Liver (tissue), 9 donors: ENCODE data around the gene GAMT. TPM values are rescaled to one million over a fixed set of nuclear protein-coding genes. Genes with fewer than 3 reads are reported as not detected.
A peak's percentile ranks its signal among the peaks of the same experiment; 100 is the strongest.

Source experiments
- DNase-seq: peaks from one replicate; pipeline ENCODE4 v3.0.0-alpha.2; 2017; ENCODE audit warnings: low spot score
- H3K27ac ChIP-seq, 2 donors: one replicate each; pipeline ENCODE4 v1.7.0; 2013; ENCODE audit warnings: inconsistent platforms in 2 of 2, low read length in 2 of 2, control low read depth in 1 of 2, low read depth in 1 of 2, mild to moderate bottlenecking in 1 of 2
- H3K27me3 ChIP-seq, 4 donors: one replicate each; pipeline versions ENCODE4 v1.6.1 to v1.7.0; 2013; ENCODE audit warnings: low read length in 3 of 4, inconsistent platforms in 1 of 4, mild to moderate bottlenecking in 1 of 4, moderate library complexity in 1 of 4; ENCODE audit not compliant: control insufficient read depth in 4 of 4, insufficient read depth in 4 of 4
- H3K36me3 ChIP-seq, 4 donors: one replicate each; pipeline versions ENCODE4 v1.6.1 to v1.7.0; 2013; ENCODE audit warnings: low read length in 3 of 4, mild to moderate bottlenecking in 3 of 4, low read depth in 1 of 4, moderate library complexity in 1 of 4; ENCODE audit not compliant: control insufficient read depth in 4 of 4, insufficient read depth in 3 of 4
- H3K4me1 ChIP-seq, 4 donors: one replicate each; pipeline versions ENCODE4 v1.6.1 to v1.7.0; 2013; ENCODE audit warnings: low read length in 3 of 4, mild to moderate bottlenecking in 3 of 4, moderate library complexity in 1 of 4; ENCODE audit not compliant: control insufficient read depth in 4 of 4, insufficient read depth in 4 of 4
- H3K4me3 ChIP-seq, 3 donors: one replicate each; pipeline versions ENCODE4 v1.6.1 to v1.7.0; 2013; ENCODE audit warnings: low read length in 3 of 3, control low read depth in 1 of 3, low read depth in 1 of 3, mild to moderate bottlenecking in 1 of 3
- H3K9ac ChIP-seq, 2 donors: one replicate each; pipeline ENCODE4 v1.7.0; 2013; ENCODE audit warnings: low read length in 2 of 2, mild to moderate bottlenecking in 2 of 2, moderate library complexity in 2 of 2, control low read depth in 1 of 2, low read depth in 1 of 2
- H3K9me3 ChIP-seq, 4 donors: one replicate each; pipeline versions ENCODE4 v1.6.1 to v1.7.0; 2013; ENCODE audit warnings: low read length in 3 of 4; ENCODE audit not compliant: control insufficient read depth in 4 of 4
- EGR1 ChIP-seq, 2 donors: IDR thresholded peaks; 2 replicates each; pipeline ENCODE4 v1.6.1; 2016 to 2018; ENCODE audit warnings: antibody characterized with exemption in 2 of 2, low read depth in 2 of 2
- FOXA1 ChIP-seq: IDR thresholded peaks from 2 replicates; pipeline ENCODE4 v1.6.1; 2016; ENCODE audit warnings: antibody characterized with exemption
- FOXA2 ChIP-seq: IDR thresholded peaks from 2 replicates; pipeline ENCODE4 v1.6.1; 2016; ENCODE audit warnings: antibody characterized with exemption
- GABPA ChIP-seq, 2 donors: IDR thresholded peaks in 1 of 2; conservative IDR thresholded peaks in 1 of 2; 2 replicates each; pipeline ENCODE4 v1.6.1; 2016; ENCODE audit warnings: antibody characterized with exemption in 2 of 2, mild to moderate bottlenecking in 1 of 2, moderate library complexity in 1 of 2
- HNF4A ChIP-seq, 2 donors: conservative IDR thresholded peaks; 2 replicates each; pipeline ENCODE4 v1.6.1; 2016; ENCODE audit warnings: antibody characterized with exemption in 2 of 2, mild to moderate bottlenecking in 2 of 2
- HNF4G ChIP-seq: IDR thresholded peaks from 2 replicates; pipeline ENCODE4 v1.6.1; 2016; ENCODE audit warnings: antibody characterized with exemption
- JUND ChIP-seq, 2 donors: IDR thresholded peaks; 2 replicates each; pipeline ENCODE4 v1.6.1; 2016; ENCODE audit warnings: antibody characterized with exemption in 2 of 2
- NR2F2 ChIP-seq: IDR thresholded peaks from 2 replicates; pipeline ENCODE4 v1.6.1; 2016; ENCODE audit warnings: antibody characterized with exemption
- RAD21 ChIP-seq, 2 donors: IDR thresholded peaks; 2 replicates each; pipeline ENCODE4 v1.6.1; 2016; ENCODE audit warnings: antibody characterized with exemption in 2 of 2, mild to moderate bottlenecking in 2 of 2
- SP1 ChIP-seq: IDR thresholded peaks from 2 replicates; pipeline ENCODE4 v1.6.1; 2018; ENCODE audit warnings: antibody characterized with exemption, mild to moderate bottlenecking
- TAF1 ChIP-seq: conservative IDR thresholded peaks from 2 replicates; pipeline ENCODE4 v1.6.1; 2016; ENCODE audit warnings: antibody characterized with exemption, mild to moderate bottlenecking
- YY1 ChIP-seq: IDR thresholded peaks from 2 replicates; pipeline ENCODE4 v1.6.1; 2016; ENCODE audit warnings: antibody characterized with exemption, mild to moderate bottlenecking
- WGBS: extraction: QIAGEN DNeasy Blood & Tissue Kit; methylation state at CpG from one replicate; pipeline ENCODE4 v1.1.7; 2013; 5-methylcytosine and 5-hydroxymethylcytosine counted together
- polyA plus RNA-seq, 2 donors: library from polyadenylated mRNA; stranded (reverse) in 1 of 2; unstranded in 1 of 2; fragments of 200-250 nt in 1 of 2; fragments of >200 nt in 1 of 2; fragmentation: Nextera tagmentation in 1 of 2; extraction: Ambion mirVana in 1 of 2; gene quantifications; one replicate each; pipeline versions ENCODE4 v1.2.1 to v1.2.3, GENCODE V29; 2013 to 2015
- total RNA-seq, 2 donors: library from RNA; depleted of rRNA; stranded (reverse); fragments of >200 nt; gene quantifications; one replicate each; pipeline ENCODE4 v1.2.3, GENCODE V29; 2014
- TF ChIP-seq, protein P1 (sequence below): IDR thresholded peaks from 2 replicates; pipeline ENCODE4 v1.6.1; 2016; ENCODE audit warnings: antibody characterized with exemption, mild to moderate bottlenecking
- TF ChIP-seq, protein P2 (sequence below): fragments of 150-350 bp; IDR thresholded peaks from 2 replicates; pipeline ENCODE4 v1.5.1; 2017; ENCODE audit warnings: improper control_type of control experiment, low read depth, low read length; ENCODE audit not compliant: missing input control
- TF ChIP-seq, protein P3 (sequence below): IDR thresholded peaks from 2 replicates; pipeline ENCODE4 v1.6.1; 2016; ENCODE audit warnings: antibody characterized with exemption
- TF ChIP-seq, protein P4 (sequence below): IDR thresholded peaks from 2 replicates; pipeline ENCODE4 v1.6.1; 2016; ENCODE audit warnings: antibody characterized with exemption
- donor health status: healthy.
- donor health status: healthy.
- donor health status: healthy.
- donor health status: healthy.
- donor health status: healthy.

The GAMT gene
- total and polyA plus RNA-seq, 4 donors, result 76.2 to 394 (median 274) TPM

DNA sequence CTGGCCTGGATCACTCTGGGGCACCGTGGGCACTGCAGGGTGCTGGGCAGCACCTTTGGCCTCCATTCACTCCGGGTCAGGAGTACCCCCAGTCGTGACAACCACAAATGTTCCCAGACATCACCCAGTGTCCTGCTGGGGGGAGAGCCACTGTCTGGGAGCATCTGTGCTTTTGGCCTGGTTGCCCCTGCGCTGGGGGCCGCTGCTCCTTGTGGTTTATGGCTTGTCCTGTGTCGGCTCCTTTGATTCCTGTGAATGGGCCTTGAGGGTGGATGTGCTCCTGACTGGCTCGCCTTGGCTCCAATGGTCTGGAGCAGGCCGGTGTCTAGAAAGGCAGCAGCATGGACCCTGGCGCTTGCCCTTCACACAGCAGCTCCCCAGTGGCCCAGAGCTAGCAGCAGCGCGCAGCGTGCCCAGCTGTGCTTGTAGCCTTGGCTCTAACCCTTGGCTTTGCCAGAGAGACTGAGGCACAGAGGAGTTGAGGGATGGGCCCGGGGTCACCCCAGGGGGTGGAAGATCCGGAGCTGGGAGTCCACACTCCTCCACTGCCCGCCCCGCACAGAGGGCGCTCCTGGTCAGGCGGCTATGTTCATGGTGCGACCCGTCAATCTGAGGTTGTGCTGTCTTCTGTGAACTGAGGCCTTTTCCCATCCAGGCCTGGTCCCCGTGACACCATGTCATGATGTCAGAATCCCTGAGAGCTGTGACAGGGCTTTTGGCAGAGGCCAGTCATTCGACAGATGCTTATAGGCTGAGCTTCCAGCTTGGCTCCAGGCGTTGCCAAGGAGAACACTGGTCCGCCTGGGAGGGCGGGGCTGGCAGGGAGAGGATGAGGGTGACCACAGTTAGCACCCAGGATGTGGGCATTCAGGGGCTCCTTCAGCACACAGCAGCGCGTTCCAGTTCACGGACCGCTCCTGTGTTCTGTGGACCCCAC lies 10.2 kb upstream of the GAMT start:
- 77% methylated on average over 29 of the region's 29 CpGs for WGBS
- no peaks in the 10 kb centered on the region for H3K9me3 ChIP-seq
- H3K27me3 ChIP-seq, result no peaks in the 10 kb centered on the region
- peak overlapping the region; percentile 62 to 67 for H3K27ac ChIP-seq
- H3K4me3 ChIP-seq, result no peak overlapping the region
- TF ChIP-seq NR2F2, result no peak
- no peak for TF ChIP-seq TAF1
- TF ChIP-seq HNF4A (conservative IDR thresholded peaks at IDR 0.05), result no peak
- no peak for TF ChIP-seq RAD21 (IDR thresholded peaks at IDR 0.05)
- TF ChIP-seq, protein P1, sequence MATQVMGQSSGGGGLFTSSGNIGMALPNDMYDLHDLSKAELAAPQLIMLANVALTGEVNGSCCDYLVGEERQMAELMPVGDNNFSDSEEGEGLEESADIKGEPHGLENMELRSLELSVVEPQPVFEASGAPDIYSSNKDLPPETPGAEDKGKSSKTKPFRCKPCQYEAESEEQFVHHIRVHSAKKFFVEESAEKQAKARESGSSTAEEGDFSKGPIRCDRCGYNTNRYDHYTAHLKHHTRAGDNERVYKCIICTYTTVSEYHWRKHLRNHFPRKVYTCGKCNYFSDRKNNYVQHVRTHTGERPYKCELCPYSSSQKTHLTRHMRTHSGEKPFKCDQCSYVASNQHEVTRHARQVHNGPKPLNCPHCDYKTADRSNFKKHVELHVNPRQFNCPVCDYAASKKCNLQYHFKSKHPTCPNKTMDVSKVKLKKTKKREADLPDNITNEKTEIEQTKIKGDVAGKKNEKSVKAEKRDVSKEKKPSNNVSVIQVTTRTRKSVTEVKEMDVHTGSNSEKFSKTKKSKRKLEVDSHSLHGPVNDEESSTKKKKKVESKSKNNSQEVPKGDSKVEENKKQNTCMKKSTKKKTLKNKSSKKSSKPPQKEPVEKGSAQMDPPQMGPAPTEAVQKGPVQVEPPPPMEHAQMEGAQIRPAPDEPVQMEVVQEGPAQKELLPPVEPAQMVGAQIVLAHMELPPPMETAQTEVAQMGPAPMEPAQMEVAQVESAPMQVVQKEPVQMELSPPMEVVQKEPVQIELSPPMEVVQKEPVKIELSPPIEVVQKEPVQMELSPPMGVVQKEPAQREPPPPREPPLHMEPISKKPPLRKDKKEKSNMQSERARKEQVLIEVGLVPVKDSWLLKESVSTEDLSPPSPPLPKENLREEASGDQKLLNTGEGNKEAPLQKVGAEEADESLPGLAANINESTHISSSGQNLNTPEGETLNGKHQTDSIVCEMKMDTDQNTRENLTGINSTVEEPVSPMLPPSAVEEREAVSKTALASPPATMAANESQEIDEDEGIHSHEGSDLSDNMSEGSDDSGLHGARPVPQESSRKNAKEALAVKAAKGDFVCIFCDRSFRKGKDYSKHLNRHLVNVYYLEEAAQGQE, result no peak
- no peak for TF ChIP-seq SP1
- no peak for TF ChIP-seq YY1
- TF ChIP-seq, protein P2, sequence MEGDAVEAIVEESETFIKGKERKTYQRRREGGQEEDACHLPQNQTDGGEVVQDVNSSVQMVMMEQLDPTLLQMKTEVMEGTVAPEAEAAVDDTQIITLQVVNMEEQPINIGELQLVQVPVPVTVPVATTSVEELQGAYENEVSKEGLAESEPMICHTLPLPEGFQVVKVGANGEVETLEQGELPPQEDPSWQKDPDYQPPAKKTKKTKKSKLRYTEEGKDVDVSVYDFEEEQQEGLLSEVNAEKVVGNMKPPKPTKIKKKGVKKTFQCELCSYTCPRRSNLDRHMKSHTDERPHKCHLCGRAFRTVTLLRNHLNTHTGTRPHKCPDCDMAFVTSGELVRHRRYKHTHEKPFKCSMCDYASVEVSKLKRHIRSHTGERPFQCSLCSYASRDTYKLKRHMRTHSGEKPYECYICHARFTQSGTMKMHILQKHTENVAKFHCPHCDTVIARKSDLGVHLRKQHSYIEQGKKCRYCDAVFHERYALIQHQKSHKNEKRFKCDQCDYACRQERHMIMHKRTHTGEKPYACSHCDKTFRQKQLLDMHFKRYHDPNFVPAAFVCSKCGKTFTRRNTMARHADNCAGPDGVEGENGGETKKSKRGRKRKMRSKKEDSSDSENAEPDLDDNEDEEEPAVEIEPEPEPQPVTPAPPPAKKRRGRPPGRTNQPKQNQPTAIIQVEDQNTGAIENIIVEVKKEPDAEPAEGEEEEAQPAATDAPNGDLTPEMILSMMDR, result no peak
- TF ChIP-seq EGR1 (IDR thresholded peaks at IDR 0.05; ENCODE audit: low read depth in 2 of 2), result no peak
- no peak for TF ChIP-seq FOXA2
- TF ChIP-seq, protein P3, sequence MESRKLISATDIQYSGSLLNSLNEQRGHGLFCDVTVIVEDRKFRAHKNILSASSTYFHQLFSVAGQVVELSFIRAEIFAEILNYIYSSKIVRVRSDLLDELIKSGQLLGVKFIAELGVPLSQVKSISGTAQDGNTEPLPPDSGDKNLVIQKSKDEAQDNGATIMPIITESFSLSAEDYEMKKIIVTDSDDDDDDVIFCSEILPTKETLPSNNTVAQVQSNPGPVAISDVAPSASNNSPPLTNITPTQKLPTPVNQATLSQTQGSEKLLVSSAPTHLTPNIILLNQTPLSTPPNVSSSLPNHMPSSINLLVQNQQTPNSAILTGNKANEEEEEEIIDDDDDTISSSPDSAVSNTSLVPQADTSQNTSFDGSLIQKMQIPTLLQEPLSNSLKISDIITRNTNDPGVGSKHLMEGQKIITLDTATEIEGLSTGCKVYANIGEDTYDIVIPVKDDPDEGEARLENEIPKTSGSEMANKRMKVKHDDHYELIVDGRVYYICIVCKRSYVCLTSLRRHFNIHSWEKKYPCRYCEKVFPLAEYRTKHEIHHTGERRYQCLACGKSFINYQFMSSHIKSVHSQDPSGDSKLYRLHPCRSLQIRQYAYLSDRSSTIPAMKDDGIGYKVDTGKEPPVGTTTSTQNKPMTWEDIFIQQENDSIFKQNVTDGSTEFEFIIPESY, result no peak
- no peak for TF ChIP-seq GABPA (IDR thresholded peaks at IDR 0.05 in 1 of 2, conservative IDR thresholded peaks at IDR 0.05 in 1 of 2)
- TF ChIP-seq JUND (IDR thresholded peaks at IDR 0.05), result no peak
- H3K36me3 ChIP-seq, result peaks cover 0 to 7% (median 0%) of the 10 kb centered on the region in 4 donors
- H3K9ac ChIP-seq, result peak overlapping the region in 1 of 2 donors; percentile 6
- DNase-seq, result no peak
- peaks cover 39 to 67% (median 60%) of the 10 kb centered on the region in 4 donors for H3K4me1 ChIP-seq

DNA sequence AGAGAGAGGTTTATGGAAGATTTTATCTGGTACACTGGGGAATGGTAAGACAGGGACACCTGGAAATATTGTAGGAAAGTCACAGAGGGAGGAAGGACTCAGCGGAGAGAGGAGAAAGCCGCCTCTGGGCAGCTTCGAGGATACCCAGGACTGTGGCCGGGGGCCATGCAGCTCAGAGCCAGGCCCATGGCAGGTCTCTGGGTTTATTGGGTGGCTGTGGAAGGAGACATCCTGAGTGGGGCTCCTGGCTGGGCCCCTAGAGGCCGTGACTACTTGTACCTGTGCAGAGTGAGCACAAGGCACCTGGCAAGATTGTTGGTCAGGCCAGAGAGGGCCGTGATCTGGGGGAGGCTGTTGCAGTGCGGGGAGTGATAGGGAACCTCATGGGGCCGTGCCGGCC lies 9.4 kb upstream of the GAMT start:
- Histone ChIP-seq H3K27me3 (no peaks in the 10 kb centered on the region), H3K4me3 (no peak overlapping the region), H3K9me3 (no peaks in the 10 kb centered on the region), H3K4me1 (peaks cover 34 to 64% (median 56%) of the 10 kb centered on the region in 4 donors), H3K27ac (peak overlapping the region; percentile 62 to 67), H3K36me3 (peaks cover 0 to 5% (median 0%) of the 10 kb centered on the region in 4 donors), H3K9ac (peak overlapping the region in 1 of 2 donors; percentile 6)
- WGBS, result 86% methylated on average over 9 of the region's 9 CpGs
- DNase-seq, result no peak
- no peak for TF ChIP-seq NR2F2
- TF ChIP-seq EGR1 (IDR thresholded peaks at IDR 0.05; ENCODE audit: low read depth in 2 of 2), result no peak
- no peak for TF ChIP-seq FOXA1
- no peak for TF ChIP-seq YY1
- TF ChIP-seq HNF4A (conservative IDR thresholded peaks at IDR 0.05), result no peak
- TF ChIP-seq HNF4G, result no peak
- TF ChIP-seq, protein P4, sequence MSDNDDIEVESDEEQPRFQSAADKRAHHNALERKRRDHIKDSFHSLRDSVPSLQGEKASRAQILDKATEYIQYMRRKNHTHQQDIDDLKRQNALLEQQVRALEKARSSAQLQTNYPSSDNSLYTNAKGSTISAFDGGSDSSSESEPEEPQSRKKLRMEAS, result no peak
- no peak for TF ChIP-seq TAF1
- TF ChIP-seq JUND (IDR thresholded peaks at IDR 0.05), result no peak
- TF ChIP-seq FOXA2, result no peak
- TF ChIP-seq SP1, result no peak
- TF ChIP-seq, protein P3, result no peak
- TF ChIP-seq, protein P2, result no peak
- TF ChIP-seq RAD21 (IDR thresholded peaks at IDR 0.05), result no peak
